Right cardiac atrium (tissue), 5 donors: Measurements from ENCODE around the gene MED29. TPM values are rescaled to one million over a fixed set of nuclear protein-coding genes. Genes with fewer than 3 reads are reported as not detected.
"Not testable (repeated sequence)": the region's sequence is repeated elsewhere in the genome, so short reads cannot be mapped to it uniquely, and the experiment has no call there.

Experiments used
- ATAC-seq, 2 donors: fragments of 200-7000 bp; cut with Tn5 transposase; one replicate each; pipeline versions ENCODE4 v1.8.0 to v1.9.1; 2020; ENCODE audit warnings: moderate library complexity in 2 of 2, mild to moderate bottlenecking in 1 of 2
- DNase-seq, 3 donors: peaks; one replicate each; pipeline ENCODE4 v3.0.0-alpha.2; 2020
- H3K27ac ChIP-seq: one replicate; pipeline ENCODE4 v1.5.1; 2013; ENCODE audit warnings: mild to moderate bottlenecking, low read length, control low read depth, moderate library complexity
- H3K27me3 ChIP-seq: one replicate; pipeline ENCODE4 v1.6.1; 2013; ENCODE audit not compliant: control insufficient read depth, insufficient read depth
- H3K4me1 ChIP-seq: one replicate; pipeline ENCODE4 v1.6.1; 2013; ENCODE audit warnings: low read length; ENCODE audit not compliant: control insufficient read depth, insufficient read depth
- H3K4me3 ChIP-seq: one replicate; pipeline ENCODE4 v1.5.1; 2013; ENCODE audit warnings: low read length, control low read depth
- H3K9me3 ChIP-seq: one replicate; pipeline ENCODE4 v1.6.1; 2013; ENCODE audit warnings: low read length; ENCODE audit not compliant: control insufficient read depth
- WGBS: extraction: QIAGEN DNeasy Blood & Tissue Kit; methylation state at CpG from one replicate; pipeline ENCODE4 v1.1.7; 2013; 5-methylcytosine and 5-hydroxymethylcytosine counted together
- intact Hi-C, 4 donors: fragments of 100-400 bp; cut with DNase I; formaldehyde crosslinking; loops; one replicate each; pipeline versions ENCODE4 v1.11.0 to v1.14.0; 2022 to 2023
- polyA plus RNA-seq: library from polyadenylated mRNA; stranded (reverse); fragments of 200-250 nt; gene quantifications from one replicate; pipeline ENCODE4 v1.2.3, GENCODE V29; 2013
- total RNA-seq, 4 donors: library from RNA; stranded (reverse); fragmentation: NEBNext Ultra II Directional; extraction: Animal tissue kit (Norgen Biotek cat#: 25700); gene quantifications; one replicate each; pipeline ENCODE4 v1.2.1, GENCODE V29; 2021
- donor health status: healthy with polysubstance abuse.
- donor health status: DM: no; HTN: yes; CAD: no.
- donor health status: DM: no; HTN: no; CAD: no.
- donor health status: DM: no; HTN: yes; CAD: no; lungs with severe emphysema.
- donor health status: DM: yes; HTN: yes; CAD: no.

The MED29 gene
- total and polyA plus RNA-seq, 5 donors = 25.1 to 38.3 (median 27.1) TPM

- intact Hi-C loops = no loop called here
- peak; percentile 88 to 94 (median 91) for DNase-seq
- Histone ChIP-seq H3K27ac (peak overlapping the region; percentile 89), H3K4me3 (no peak overlapping the region), H3K9me3 (no peaks in the 10 kb centered on the region), H3K27me3 (no peaks in the 10 kb centered on the region), H3K4me1 (peaks cover 11% of the 10 kb centered on the region)
- ATAC-seq = peak; percentile 95 to 96
- WGBS = 32% methylated on average over 8 of the region's 8 CpGs
Observed at GRCh38 chr19:39372047-39372802, 19.0 kb upstream of the MED29 start.

- H3K27ac ChIP-seq = peak overlapping the region; percentile 89
- DNase-seq = peak in 1 of 3 donors; percentile 68
- no peak overlapping the region for H3K4me3 ChIP-seq
- intact Hi-C loops = no loop called here
- WGBS = 42% methylated on average over 2 of the region's 2 CpGs
- ATAC-seq = peak; percentile 34 to 52
- no peaks in the 10 kb centered on the region for H3K27me3 ChIP-seq
- no peaks in the 10 kb centered on the region for H3K9me3 ChIP-seq
- H3K4me1 ChIP-seq = peaks cover 11% of the 10 kb centered on the region
Observed at GRCh38 chr19:39372941-39373340, 18.2 kb upstream of the MED29 start.

DNA sequence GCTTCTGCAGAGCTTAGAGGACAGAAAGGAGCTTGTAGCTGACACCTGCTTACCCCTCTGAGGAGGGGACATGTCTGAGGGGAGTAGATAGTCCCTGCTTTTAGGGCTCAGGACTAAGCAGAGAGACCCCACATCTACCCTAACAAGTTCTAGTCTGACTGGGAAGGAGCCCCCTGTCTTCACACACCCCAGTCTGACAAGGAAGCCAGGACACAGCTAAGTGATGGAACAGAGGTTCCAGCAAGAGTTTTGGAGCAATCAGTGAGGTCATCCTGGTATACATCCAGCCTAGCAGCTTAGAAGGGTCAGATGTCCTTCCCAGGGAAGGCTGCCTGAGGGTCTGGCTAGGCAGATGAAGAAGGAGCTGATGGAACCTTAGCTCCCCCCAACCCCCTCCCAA is 15.2 kb upstream of the MED29 start:
- no peak for ATAC-seq
- Histone ChIP-seq H3K27ac (no peak overlapping the region), H3K4me1 (peaks cover 11% of the 10 kb centered on the region), H3K4me3 (no peak overlapping the region), H3K9me3 (no peaks in the 10 kb centered on the region), H3K27me3 (no peaks in the 10 kb centered on the region)
- intact Hi-C loops = no loop called here
- no peak for DNase-seq

- ATAC-seq = no peak
- H3K4me1 ChIP-seq = peaks cover 8% of the 10 kb centered on the region
Observed at GRCh38 chr19:39377373-39378362, 13.5 kb upstream of the MED29 start.

GRCh38 chr19:39379366-39379765 is 11.8 kb upstream of the MED29 start:
- H3K4me3 ChIP-seq, H3K27ac ChIP-seq, H3K27me3 ChIP-seq, H3K4me1 ChIP-seq, H3K9me3 ChIP-seq, DNase-seq, ATAC-seq, intact Hi-C loops: not testable (repeated sequence)
- WGBS = 97% methylated on average over 4 of the region's 4 CpGs

More at GRCh38 chr19:39377373-39378362, 13.5 kb upstream of the MED29 start:
- intact Hi-C loops = no loop called here
- Histone ChIP-seq H3K27ac (no peak overlapping the region), H3K4me3 (no peak overlapping the region), H3K9me3 (no peaks in the 10 kb centered on the region), H3K27me3 (no peaks in the 10 kb centered on the region)
- peak in 1 of 3 donors; percentile 45 for DNase-seq
- WGBS = 82% methylated on average over 18 of the region's 18 CpGs

- H3K9me3 ChIP-seq = no peaks in the 10 kb centered on the region
Observed at GRCh38 chr19:39379865-39380396, 11.2 kb upstream of the MED29 start.

GRCh38 chr19:39380521-39381502 is 10.4 kb upstream of the MED29 start:
- intact Hi-C loops = no loop called here
- H3K9me3 ChIP-seq = no peaks in the 10 kb centered on the region
- no peaks in the 10 kb centered on the region for H3K27me3 ChIP-seq
- DNase-seq = peak in 1 of 3 donors; percentile 51
- no peaks in the 10 kb centered on the region for H3K4me1 ChIP-seq
- no peak overlapping the region for H3K4me3 ChIP-seq
- WGBS = 91% methylated on average over 17 of the region's 17 CpGs
- no peak overlapping the region for H3K27ac ChIP-seq
- ATAC-seq = no peak

More at GRCh38 chr19:39379865-39380396, 11.2 kb upstream of the MED29 start:
- ATAC-seq (no peak), DNase-seq (peak in 1 of 3 donors; percentile 18)
- Histone ChIP-seq H3K4me1 (no peaks in the 10 kb centered on the region), H3K27me3 (no peaks in the 10 kb centered on the region), H3K4me3 (no peak overlapping the region), H3K27ac (no peak overlapping the region)
- WGBS = 87% methylated on average over 14 of the region's 14 CpGs
- intact Hi-C loops = no loop called here

- peak in 1 of 3 donors; percentile 16 for DNase-seq
- intact Hi-C loops = no loop called here
- H3K27me3 ChIP-seq = no peaks in the 10 kb centered on the region
- H3K4me1 ChIP-seq = no peaks in the 10 kb centered on the region
- H3K9me3 ChIP-seq = no peaks in the 10 kb centered on the region
- no peak overlapping the region for H3K27ac ChIP-seq
- H3K4me3 ChIP-seq = no peak overlapping the region
- WGBS = 72% methylated on average over 10 of the region's 10 CpGs
- no peak for ATAC-seq
Observed at GRCh38 chr19:39381910-39382611, 9.1 kb upstream of the MED29 start.

DNA sequence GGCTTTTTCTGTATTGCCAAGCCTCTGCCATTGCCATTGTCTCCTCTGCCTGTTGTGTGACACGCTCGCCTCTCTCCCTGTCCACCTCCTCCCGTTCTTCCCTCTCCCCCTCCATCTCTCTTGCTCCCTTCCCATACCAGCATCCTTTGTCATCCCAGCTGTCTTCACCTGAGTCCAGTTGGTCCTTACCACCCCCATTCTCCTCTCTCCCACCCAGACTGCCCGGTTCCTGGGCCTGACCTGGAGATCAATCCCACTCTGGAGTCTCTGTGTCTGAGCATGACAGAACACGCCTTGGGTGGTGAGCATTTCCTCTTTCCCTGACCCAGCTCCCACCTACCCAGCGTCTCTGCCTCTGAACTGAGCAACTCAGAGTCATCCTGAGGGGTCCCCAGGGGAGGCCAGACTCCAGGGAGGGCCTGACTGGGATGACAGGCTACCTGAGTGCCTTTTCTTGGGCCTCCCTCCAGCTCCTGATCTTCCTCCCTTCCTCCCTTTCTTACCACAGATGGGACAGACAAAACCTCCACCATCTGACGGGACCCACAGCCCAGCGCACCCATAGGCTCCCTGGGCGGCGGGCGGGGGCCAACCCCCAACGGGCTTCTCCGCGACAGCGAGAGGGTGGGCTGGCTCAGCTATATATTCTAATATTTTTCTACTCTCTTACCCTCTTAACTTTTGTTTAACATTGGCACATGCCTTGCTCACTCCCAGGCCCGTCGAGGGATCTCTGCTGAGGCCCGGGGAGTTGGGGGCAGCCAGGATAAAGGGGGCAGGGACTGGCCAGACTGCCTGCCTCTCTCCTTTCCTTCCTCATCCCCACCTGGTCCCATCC is 8.0 kb upstream of the MED29 start:
- peak in 1 of 3 donors; percentile 42 for DNase-seq
- no peak overlapping the region for H3K27ac ChIP-seq
- WGBS = 86% methylated on average over 18 of the region's 18 CpGs
- H3K27me3 ChIP-seq = no peaks in the 10 kb centered on the region
- ATAC-seq = no peak
- H3K4me3 ChIP-seq = no peak overlapping the region
- no peaks in the 10 kb centered on the region for H3K4me1 ChIP-seq
- intact Hi-C loops = no loop called here
- H3K9me3 ChIP-seq = no peaks in the 10 kb centered on the region
